GM12878 (cell line): ENCODE results near the gene HMGCS1.

Source experiments
- BRCA1 ChIP-seq: IDR thresholded peaks from 2 replicates; pipeline ENCODE4 v1.6.1; 2011; ENCODE audit warnings: low read depth, low read length, improper control_type of control experiment
- CHD1 ChIP-seq: IDR thresholded peaks from 2 replicates; pipeline ENCODE4 v1.6.1; 2012; ENCODE audit warnings: low read depth, low read length, improper control_type of control experiment
- CTCF ChIP-seq, 3 experiments: IDR thresholded peaks in 2 of 3; conservative IDR thresholded peaks in 1 of 3; 2 replicates each; pipeline ENCODE4 v1.5.1; 2011; ENCODE audit warnings: low read depth in 3 of 3, low read length in 3 of 3, mild to moderate bottlenecking in 3 of 3, control low read depth in 2 of 3, moderate library complexity in 2 of 3, inconsistent platforms in 1 of 3, mixed read lengths in 1 of 3; ENCODE audit not compliant: control insufficient read depth in 2 of 3, insufficient read depth in 1 of 3; ENCODE audit errors: extremely low read depth in 1 of 3
- EZH2 ChIP-seq: IDR thresholded peaks from 2 replicates; pipeline ENCODE4 v1.6.1; 2012; ENCODE audit warnings: low read depth, mild to moderate bottlenecking, control low read depth, inconsistent platforms, low read length, borderline replicate concordance; ENCODE audit not compliant: control insufficient read depth
- HDAC6 ChIP-seq: fragments of 200-600 bp; sonication (generic); IDR thresholded peaks from one replicate; pipeline ENCODE4 v1.8.0; 2017; ENCODE audit warnings: antibody characterized with exemption; ENCODE audit not compliant: unreplicated experiment
- PAX8 ChIP-seq: fragments of 450-650 bp; IDR thresholded peaks from 2 replicates; pipeline ENCODE4 v1.6.1; 2017; ENCODE audit warnings: mild to moderate bottlenecking, moderate library complexity
- PKNOX1 ChIP-seq: fragments of 450-650 bp; IDR thresholded peaks from 2 replicates; pipeline ENCODE4 v1.6.1; 2016; ENCODE audit warnings: mild to moderate bottlenecking
- POLR2A ChIP-seq: IDR thresholded peaks from 2 replicates; pipeline ENCODE4 v1.6.1; 2011; ENCODE audit warnings: low read depth, mild to moderate bottlenecking, low read length
- WRNIP1 ChIP-seq: IDR thresholded peaks from 2 replicates; pipeline ENCODE4 v1.6.1; 2011; ENCODE audit warnings: low read depth, low read length, improper control_type of control experiment, borderline replicate concordance
- ZBTB11 ChIP-seq: fragments of 450-650 bp; formaldehyde crosslinking; IDR thresholded peaks from 2 replicates; pipeline ENCODE4 v1.5.0; 2022; ENCODE audit warnings: mild to moderate bottlenecking, missing genetic modification characterization

- TF ChIP-seq PAX8 (no peak), PKNOX1 (no peak), POLR2A (no peak), CTCF (IDR thresholded peaks at IDR 0.05 in 2 of 3, conservative IDR thresholded peaks at IDR 0.05 in 1 of 3; ENCODE audit: control insufficient read depth in 2 of 3, extremely low read depth in 1 of 3, insufficient read depth in 1 of 3, low read depth in 3 of 3, low read length in 3 of 3) (no peak), BRCA1 (no peak), EZH2 (no peak), HDAC6 (no peak), ZBTB11 (CRISPR knock-in tag) (no peak), WRNIP1 (no peak), CHD1 (no peak)
Measured at GRCh38 chr5:43273552-43273951, 39.7 kb downstream of the HMGCS1 start.
